SU-DHL-6 (cell line): ENCODE measurements around the gene SATB1.

ENCODE experiments used
- CTCF ChIP-seq: fragments of 200-600 bp; sonication (generic); IDR thresholded peaks from one replicate; pipeline ENCODE4 v1.5.1; 2017; ENCODE audit warnings: antibody characterized with exemption, mild to moderate bottlenecking, low read length, moderate library complexity; ENCODE audit not compliant: insufficient read depth, poor library complexity, severe bottlenecking
- EZH2phosphoT487 ChIP-seq: fragments of 200-600 bp; sonication (generic), shearing (Covaris generic); conservative IDR thresholded peaks from 2 replicates; pipeline ENCODE4 v1.6.1; 2018; ENCODE audit warnings: mild to moderate bottlenecking, antibody characterized with exemption, low read length, moderate library complexity, mixed read lengths

GRCh38 chr3:18338827-18339514, 86.2 kb downstream of the SATB1 start:
- TF ChIP-seq CTCF (no peak), EZH2phosphoT487 (no peak)
